Left ventricle myocardium inferior (tissue), 1 donor: ENCODE measurements around the gene IQSEC3. TPM values are rescaled to one million over a fixed set of nuclear protein-coding genes. Genes with fewer than 3 reads are reported as not detected.

Experiments
- DNase-seq: peaks from one replicate; pipeline ENCODE4 v3.0.0-alpha.2; 2020
- H3K27ac ChIP-seq: fragments of 200-600 bp; replicated peaks from 2 replicates; pipeline ENCODE4 v1.8.0; 2021
- H3K27me3 ChIP-seq: fragments of 200-600 bp; 2 replicates; pipeline ENCODE4 v1.8.0; 2021; ENCODE audit warnings: low read depth
- H3K36me3 ChIP-seq: fragments of 200-600 bp; 2 replicates; pipeline ENCODE4 v1.8.0; 2021
- H3K4me1 ChIP-seq: fragments of 200-600 bp; 2 replicates; pipeline ENCODE4 v1.8.0; 2021
- H3K4me3 ChIP-seq: fragments of 200-600 bp; 2 replicates; pipeline ENCODE4 v1.8.0; 2021; ENCODE audit warnings: mild to moderate bottlenecking, moderate library complexity
- H3K9me3 ChIP-seq: fragments of 200-600 bp; replicated peaks from 2 replicates; pipeline ENCODE4 v1.8.0; 2021
- intact Hi-C: fragments of 100-400 bp; cut with micrococcal nuclease; formaldehyde crosslinking; loops from one replicate; pipeline ENCODE4 v1.11.0; 2022
- total RNA-seq: library from RNA; stranded (reverse); fragmentation: NEBNext Ultra II Directional; extraction: Animal tissue kit (Norgen Biotek cat#: 25700); gene quantifications from one replicate; pipeline ENCODE4 v1.2.1, GENCODE V29; 2021
- TF ChIP-seq, protein P1 (sequence below): fragments of 200-600 bp; IDR thresholded peaks from 2 replicates; pipeline ENCODE4 v1.8.0; 2021; ENCODE audit warnings: antibody characterized with exemption, mild to moderate bottlenecking, borderline replicate concordance
- donor health status: DM: no; HTN: yes; CAD: no; lungs with severe emphysema.

Gene IQSEC3
- total RNA-seq, 1 donor from 2014 or later: 0.69 TPM

DNA sequence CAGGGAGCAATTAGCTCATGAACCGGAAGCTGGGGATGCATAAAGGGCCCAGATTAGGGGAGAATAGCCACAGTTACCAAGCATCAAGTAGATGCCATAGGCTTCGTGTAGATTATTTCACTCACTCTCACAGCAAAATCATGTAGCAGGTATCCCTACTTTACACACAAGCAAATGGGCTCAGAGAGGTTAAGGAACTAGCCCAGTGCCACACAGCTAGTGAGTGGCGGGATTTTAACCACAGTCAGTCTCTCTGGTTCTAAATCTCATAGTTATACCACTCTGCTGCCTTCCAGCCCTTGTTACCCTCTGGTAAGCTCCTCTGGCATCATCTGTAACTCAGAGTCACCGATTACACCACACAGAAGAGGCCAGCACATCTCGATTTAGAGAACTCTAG, 49.0 kb downstream of the IQSEC3 start:
- Histone ChIP-seq H3K27me3 (peaks cover 66% of the 10 kb centered on the region), H3K4me1 (no peaks in the 10 kb centered on the region), H3K27ac (no peak overlapping the region), H3K9me3 (no peaks in the 10 kb centered on the region), H3K36me3 (no peaks in the 10 kb centered on the region), H3K4me3 (no peak overlapping the region)
- DNase-seq: no peak
- intact Hi-C loops: no loop called here
- TF ChIP-seq, protein P1, sequence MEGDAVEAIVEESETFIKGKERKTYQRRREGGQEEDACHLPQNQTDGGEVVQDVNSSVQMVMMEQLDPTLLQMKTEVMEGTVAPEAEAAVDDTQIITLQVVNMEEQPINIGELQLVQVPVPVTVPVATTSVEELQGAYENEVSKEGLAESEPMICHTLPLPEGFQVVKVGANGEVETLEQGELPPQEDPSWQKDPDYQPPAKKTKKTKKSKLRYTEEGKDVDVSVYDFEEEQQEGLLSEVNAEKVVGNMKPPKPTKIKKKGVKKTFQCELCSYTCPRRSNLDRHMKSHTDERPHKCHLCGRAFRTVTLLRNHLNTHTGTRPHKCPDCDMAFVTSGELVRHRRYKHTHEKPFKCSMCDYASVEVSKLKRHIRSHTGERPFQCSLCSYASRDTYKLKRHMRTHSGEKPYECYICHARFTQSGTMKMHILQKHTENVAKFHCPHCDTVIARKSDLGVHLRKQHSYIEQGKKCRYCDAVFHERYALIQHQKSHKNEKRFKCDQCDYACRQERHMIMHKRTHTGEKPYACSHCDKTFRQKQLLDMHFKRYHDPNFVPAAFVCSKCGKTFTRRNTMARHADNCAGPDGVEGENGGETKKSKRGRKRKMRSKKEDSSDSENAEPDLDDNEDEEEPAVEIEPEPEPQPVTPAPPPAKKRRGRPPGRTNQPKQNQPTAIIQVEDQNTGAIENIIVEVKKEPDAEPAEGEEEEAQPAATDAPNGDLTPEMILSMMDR: no peak

DNA sequence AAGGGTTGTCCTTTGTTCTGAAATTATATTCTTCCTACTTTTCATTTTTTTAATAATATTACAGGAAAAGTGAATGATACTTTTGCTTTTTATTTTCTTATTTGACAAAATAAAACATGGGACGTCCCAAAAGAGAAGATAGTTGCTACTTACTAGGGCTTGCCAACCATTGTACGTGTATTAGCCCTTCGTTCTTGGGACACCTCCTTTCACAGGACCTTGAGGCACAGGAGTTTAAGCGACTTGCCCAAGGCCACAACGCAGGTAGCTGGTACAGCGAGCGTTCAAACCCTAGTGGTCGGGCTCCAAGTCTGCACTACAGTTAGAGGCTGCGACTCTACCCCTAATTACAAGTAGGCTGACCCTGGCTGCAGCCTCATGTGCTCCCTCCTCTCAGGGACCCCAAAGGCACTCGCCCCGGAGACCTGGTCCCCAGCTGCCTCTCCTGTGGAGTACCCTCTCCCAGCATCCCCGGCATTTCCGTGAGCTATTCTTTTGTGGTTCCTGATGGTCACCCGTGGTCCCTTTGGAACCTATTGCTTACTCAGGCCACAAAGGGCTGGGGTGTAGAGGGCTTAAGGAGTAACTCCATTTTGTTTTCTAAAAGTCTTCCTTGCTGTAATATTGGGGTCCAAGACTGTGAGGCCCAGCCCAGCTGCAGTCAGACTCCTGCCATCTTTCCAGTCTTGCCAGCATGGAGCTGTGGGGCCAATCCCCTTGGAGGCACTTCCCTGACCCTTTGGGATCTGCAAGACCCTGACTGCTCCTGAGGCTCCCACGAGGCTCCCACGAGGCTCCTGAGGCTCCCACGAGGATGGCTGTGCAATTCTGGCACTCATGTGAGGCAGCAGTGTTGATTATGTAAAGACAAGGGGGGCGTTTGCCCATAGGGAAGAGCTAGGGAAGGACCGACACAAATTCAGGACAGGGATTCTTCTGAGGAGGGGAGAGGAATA, 49.7 kb downstream of the IQSEC3 start:
- intact Hi-C loops: no loop called here
- no peak overlapping the region for H3K27ac ChIP-seq
- no peaks in the 10 kb centered on the region for H3K9me3 ChIP-seq
- H3K4me3 ChIP-seq: no peak overlapping the region
- DNase-seq: no peak
- H3K27me3 ChIP-seq: peaks cover 66% of the 10 kb centered on the region
- TF ChIP-seq, protein P1: no peak
- H3K36me3 ChIP-seq: no peaks in the 10 kb centered on the region
- no peaks in the 10 kb centered on the region for H3K4me1 ChIP-seq

DNA sequence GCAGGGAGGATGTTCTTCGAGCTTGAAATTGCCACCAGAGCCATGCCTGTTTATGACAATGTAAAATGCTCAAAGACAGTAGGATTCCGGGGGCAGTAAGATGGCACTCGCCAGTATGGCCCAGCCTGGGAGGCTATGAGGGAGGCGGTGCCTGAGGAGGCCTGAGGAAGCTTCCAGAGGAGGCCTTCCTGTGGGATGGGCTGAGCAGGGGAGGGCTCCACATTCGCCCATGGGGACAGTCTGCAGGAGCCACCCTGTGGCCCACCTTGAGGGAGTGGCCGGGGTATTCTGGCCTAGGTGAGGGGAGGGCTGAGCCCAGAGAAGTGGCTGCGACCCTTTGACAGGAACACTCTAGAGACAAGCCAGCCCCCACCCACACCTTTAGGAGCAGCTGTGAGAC, 50.7 kb downstream of the IQSEC3 start:
- Histone ChIP-seq H3K4me3 (no peak overlapping the region), H3K9me3 (no peaks in the 10 kb centered on the region), H3K4me1 (no peaks in the 10 kb centered on the region), H3K36me3 (no peaks in the 10 kb centered on the region), H3K27me3 (peaks cover 72% of the 10 kb centered on the region), H3K27ac (no peak overlapping the region)
- intact Hi-C loops: no loop called here
- no peak for DNase-seq
- TF ChIP-seq, protein P1: no peak

DNA sequence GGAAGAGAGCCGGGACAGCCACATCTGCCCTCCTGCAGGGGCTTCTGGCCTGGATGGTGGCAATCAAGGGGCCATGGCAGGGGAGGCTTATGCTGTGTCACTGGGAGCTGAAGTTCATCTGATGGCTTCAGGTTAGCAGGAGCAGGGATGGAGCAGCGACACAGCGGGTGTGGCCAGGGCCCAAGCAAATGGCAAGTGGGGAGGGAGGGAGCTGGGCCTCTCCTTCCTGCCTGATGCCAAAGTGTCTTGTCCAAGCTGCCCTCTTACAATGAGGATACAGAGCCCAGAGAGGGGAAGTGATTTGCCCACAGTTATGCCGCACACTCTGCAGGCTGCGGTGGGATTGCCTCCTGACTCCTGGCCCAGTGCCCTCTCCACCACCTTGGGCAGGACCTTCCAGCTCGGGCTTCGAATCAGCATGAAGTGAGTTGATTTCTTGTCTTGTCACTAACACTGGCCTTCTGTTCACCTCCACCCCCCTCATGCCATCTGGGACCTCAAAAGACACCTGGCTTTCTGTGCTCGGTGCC, 51.3 kb downstream of the IQSEC3 start:
- Histone ChIP-seq H3K4me1 (no peaks in the 10 kb centered on the region), H3K27me3 (peaks cover 72% of the 10 kb centered on the region), H3K27ac (no peak overlapping the region), H3K36me3 (no peaks in the 10 kb centered on the region), H3K9me3 (no peaks in the 10 kb centered on the region), H3K4me3 (no peak overlapping the region)
- TF ChIP-seq, protein P1: no peak
- intact Hi-C loops: no loop called here
- DNase-seq: no peak

DNA sequence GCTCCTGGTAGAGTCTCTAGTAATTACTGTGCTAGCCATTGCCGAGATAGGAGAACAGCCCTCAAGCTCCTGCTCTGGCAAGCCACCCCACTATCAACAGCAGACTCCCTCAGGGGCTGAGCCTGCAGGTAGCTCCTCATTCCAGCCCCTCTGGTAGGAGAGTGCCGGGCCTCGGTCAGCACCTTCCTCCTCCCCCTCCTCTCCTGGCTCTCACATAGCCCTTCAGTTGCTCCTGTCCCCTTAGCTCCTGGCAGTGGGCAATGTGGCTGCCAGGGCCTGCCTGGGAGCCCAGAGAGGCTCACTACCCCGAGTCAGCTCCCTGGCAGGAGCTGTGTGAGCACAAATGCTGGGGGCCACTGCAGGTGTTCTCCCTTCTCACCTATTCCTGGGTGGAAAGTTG, 52.0 kb downstream of the IQSEC3 start:
- TF ChIP-seq, protein P1: no peak
- Histone ChIP-seq H3K9me3 (no peaks in the 10 kb centered on the region), H3K36me3 (no peaks in the 10 kb centered on the region), H3K27me3 (peaks cover 67% of the 10 kb centered on the region), H3K4me1 (no peaks in the 10 kb centered on the region), H3K4me3 (no peak overlapping the region), H3K27ac (no peak overlapping the region)
- intact Hi-C loops: no loop called here
- no peak for DNase-seq
